OCI-LY1 (cell line): Measurements from ENCODE around the gene FBXL17.

ENCODE experiments used
- CTCF ChIP-seq: fragments of 200-600 bp; sonication (generic), shearing (Covaris generic); IDR thresholded peaks from 2 replicates; pipeline ENCODE4 v1.5.1; 2017; ENCODE audit warnings: mild to moderate bottlenecking, antibody characterized with exemption, low read length, moderate library complexity, mixed read lengths
- EZH2 ChIP-seq: fragments of 200-600 bp; sonication (generic), shearing (Covaris generic); IDR thresholded peaks from 2 replicates; pipeline ENCODE4 v1.8.0; 2017; ENCODE audit warnings: borderline replicate concordance, mixed run types, mild to moderate bottlenecking, antibody characterized with exemption, low read length, moderate library complexity, mixed read lengths

GRCh38 chr5:107925200-107925599 is 456.7 kb downstream of the FBXL17 start:
- no peak for TF ChIP-seq CTCF
- TF ChIP-seq EZH2 = no peak
